IPS-18c (cell line): Measurements from ENCODE around the gene B3GNT8.
"Not testable (repeated sequence)": the region's sequence is repeated elsewhere in the genome, so short reads cannot be mapped to it uniquely, and the experiment has no call there.

Experiments used
- H3K4me3 ChIP-seq: 2 replicates; pipeline ENCODE4 v1.7.0; 2013; ENCODE audit warnings: low read depth, mild to moderate bottlenecking, low read length, moderate library complexity; ENCODE audit not compliant: insufficient read depth
- H3K9me3 ChIP-seq: one replicate; pipeline ENCODE4 v1.6.1; 2013; ENCODE audit warnings: mild to moderate bottlenecking, low read length, moderate library complexity; ENCODE audit not compliant: control insufficient read depth, insufficient read depth

B3GNT8 gene

GRCh38 chr19:41441321-41441945 lies 14.3 kb upstream of the B3GNT8 start:
- Histone ChIP-seq H3K9me3 (no peaks in the 10 kb centered on the region), H3K4me3 (no peak overlapping the region)

DNA sequence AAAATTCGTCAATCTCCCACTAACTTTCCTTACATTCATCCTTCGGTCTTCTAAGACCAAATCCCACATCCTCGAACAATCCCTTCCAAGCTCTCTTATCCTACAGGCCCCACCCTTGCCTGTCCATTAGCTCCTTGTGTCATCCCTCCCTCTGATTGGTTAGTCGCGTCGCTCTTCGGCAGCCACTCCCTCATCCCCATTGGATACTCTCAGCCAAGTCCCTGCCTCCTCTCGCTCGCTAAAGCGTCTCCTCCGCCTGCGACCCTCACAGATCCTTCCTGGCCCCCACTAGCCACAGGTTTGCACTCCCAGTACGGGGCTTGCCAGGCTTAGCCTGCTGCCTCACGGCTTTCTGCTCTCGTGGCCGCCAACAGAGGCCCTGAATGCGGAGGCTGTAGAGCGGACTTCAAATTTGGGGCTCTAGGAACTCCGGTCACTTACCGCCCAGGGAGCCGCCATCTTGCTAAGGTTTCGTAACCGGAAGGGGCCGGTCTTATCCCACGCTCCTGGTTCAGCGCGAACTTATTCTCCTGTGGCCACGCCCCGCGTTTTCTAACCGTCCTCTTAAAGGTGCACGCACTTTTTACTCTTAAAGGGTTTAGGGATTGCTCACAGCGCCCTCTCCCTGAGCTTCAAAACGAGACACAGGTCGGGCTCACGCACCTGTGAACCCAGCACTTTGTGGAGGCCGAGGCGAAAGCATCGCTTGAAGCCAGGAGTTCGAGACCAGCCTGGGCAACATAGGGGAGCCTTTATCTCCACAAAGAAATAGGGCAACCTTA lies 12.5 kb upstream of the B3GNT8 start, which contains the start of gene DMAC2:
DMAC2 (minus strand) TSS at position 472 of the 782 bp plus-strand sequence; CDS start at position 459, 13 bp downstream.
- Histone ChIP-seq H3K9me3 (no peaks in the 10 kb centered on the region), H3K4me3 (peak within 1 kb of the TSS; percentile 100)

- H3K9me3 ChIP-seq: no peaks in the 10 kb centered on the region
- no peak overlapping the region for H3K4me3 ChIP-seq
These were observed 10.9 kb upstream of the B3GNT8 start for GRCh38 chr19:41437944-41438574.

- Histone ChIP-seq H3K9me3 (no peaks in the 10 kb centered on the region), H3K4me3 (no peak overlapping the region)
These were observed 9.4 kb upstream of the B3GNT8 start for GRCh38 chr19:41436674-41436951.

GRCh38 chr19:41435936-41436673 lies 8.9 kb upstream of the B3GNT8 start:
- H3K4me3 ChIP-seq: no peak overlapping the region
- no peaks in the 10 kb centered on the region for H3K9me3 ChIP-seq

- H3K4me3 ChIP-seq, H3K9me3 ChIP-seq: not testable (repeated sequence)
These were observed 8.2 kb upstream of the B3GNT8 start for GRCh38 chr19:41435376-41435775.

DNA sequence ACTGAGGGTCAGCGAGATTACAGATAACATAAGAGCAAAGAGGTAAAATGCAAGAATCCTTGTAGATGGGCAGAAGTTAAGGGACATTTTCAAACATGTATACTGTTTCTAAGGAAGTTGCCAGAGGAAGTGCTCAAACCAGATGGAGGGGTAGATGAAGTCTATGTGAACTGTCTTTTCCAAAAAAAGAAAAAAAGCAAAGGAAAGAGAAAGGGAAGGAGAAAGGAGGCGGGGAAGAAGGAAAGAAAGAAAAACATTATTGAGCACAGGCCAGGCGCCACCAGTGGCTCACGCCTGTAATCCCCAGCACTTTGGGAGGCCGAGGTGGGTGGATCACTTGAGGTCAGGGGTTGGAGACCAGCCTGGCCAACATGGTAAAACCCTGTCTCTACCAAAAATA lies 7.3 kb upstream of the B3GNT8 start:
- no peaks in the 10 kb centered on the region for H3K9me3 ChIP-seq
- H3K4me3 ChIP-seq: no peak overlapping the region

DNA sequence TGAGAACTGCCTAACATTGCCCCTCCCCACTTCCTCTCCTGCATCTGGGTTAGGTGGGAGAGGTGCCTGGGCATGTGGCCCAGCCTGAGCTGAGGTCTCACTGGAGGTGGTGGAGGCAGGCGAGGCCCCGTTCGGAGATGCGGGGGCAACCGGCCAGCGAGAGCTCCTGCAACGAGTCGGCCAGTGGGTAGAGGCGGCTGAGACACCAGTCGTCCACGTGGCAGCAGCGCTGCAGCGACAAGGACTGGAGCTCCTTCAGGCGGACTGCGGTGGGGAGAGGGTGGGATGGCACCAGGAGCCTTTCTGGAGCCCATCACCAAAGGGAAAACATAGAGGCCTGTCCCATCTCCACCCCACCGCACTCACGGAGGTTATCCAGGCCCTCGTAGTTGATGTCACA lies 6.0 kb upstream of the B3GNT8 start:
- Histone ChIP-seq H3K9me3 (no peaks in the 10 kb centered on the region), H3K4me3 (no peak overlapping the region)

- Histone ChIP-seq H3K4me3 (no peak overlapping the region), H3K9me3 (no peaks in the 10 kb centered on the region)
These were observed 4.5 kb upstream of the B3GNT8 start for GRCh38 chr19:41431426-41432386.

- H3K4me3 ChIP-seq: no peak overlapping the region
- no peaks in the 10 kb centered on the region for H3K9me3 ChIP-seq
These were observed 3.7 kb upstream of the B3GNT8 start for GRCh38 chr19:41430922-41431321.

GRCh38 chr19:41428481-41428859 lies 1.3 kb upstream of the B3GNT8 start:
- Histone ChIP-seq H3K4me3 (peak overlapping the region; percentile 58), H3K9me3 (no peaks in the 10 kb centered on the region)

DNA sequence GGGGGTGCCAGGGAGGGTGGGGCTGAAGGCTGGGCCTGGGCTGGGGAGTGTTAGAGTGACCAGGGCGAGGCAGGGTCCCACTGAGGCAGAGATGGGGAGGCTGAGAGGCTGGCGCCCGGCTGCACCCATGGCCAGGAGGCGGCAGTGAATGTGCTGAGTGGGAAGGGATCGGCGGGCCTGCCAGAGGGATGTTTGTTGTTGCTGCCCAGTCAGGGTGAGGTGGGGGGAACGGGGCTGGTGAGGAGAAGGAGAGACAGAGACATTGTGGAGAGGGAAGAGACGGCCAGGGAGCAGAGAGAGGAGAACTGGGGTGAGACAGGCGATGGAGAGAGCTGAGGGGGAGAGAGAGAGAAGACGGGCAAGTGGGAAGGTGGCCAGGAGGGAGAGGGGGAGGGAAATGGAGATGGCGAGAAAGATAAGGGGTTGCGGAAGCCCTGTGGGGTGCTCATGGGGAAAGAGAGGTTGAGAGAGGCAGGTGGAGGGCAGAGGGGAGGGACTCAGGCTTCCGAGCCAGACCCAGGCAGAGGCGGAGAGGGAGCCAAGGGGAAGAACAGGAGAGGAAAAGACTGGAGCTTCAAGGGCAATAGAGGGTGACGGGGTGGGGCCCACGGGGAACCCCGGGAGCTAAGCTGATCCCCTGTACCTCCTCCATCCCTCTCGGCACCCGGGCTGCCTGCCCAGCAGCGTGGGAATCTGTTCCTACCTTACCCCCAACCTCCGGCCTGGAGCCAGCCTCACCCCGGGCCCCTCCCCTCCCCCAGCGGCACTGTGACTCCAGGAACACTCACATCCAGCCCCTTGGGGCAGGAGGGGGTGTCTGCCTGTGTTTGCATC lies 690 bp upstream of the B3GNT8 start:
- Histone ChIP-seq H3K9me3 (no peaks in the 10 kb centered on the region), H3K4me3 (peak overlapping the region; percentile 58)

- H3K9me3 ChIP-seq: no peaks in the 10 kb centered on the region
- peak overlapping the region; percentile 40; the same call in 1 of the 2 replicates for H3K4me3 ChIP-seq
These were observed 895 bp downstream of the B3GNT8 start for GRCh38 chr19:41426116-41426841.

DNA sequence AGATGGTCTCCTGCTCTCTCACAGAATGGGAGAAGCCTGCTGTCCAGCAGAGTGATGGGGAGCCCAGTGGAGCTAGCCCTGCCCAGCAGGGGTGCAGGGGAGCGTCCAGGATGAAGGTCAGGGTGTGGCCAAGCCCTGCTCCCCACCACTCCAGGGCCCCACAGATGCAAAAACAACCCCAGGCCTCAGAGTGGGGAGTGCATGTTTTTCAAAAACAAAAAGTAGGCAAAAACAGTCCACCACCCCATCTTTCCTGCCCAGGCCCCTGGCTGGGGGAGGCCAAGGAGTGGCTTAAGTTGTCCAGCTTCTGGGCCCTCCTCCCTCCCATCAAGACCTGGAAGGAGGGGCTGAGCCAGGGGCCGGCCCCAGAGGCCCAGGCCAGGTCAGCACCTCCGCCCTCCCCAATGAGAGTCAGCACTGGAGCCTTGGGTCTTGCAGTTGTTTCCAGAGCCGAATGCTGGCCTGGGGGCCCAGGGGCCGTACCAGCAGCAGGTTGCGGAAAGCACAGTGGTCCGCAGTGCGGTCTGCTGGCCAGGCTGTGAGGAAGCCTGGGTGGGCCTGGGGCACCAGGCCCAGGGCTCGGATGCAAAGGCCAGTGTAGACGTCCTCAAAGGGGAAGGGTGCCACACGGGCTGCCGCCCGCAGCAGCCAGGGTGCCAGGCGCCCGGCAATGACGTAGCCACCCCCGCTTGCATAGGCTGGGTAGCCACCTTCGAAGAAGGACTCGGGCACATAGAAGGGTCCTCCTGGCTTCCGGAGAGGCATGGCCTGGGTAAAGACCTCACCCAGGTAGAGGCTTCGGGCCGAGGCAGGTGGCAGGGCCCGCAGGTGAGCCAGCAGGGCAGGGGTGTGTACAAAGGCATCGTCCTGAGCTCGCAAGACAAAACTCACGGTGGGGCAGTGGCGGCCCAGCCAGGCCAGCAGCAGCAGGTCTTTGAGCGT lies 1.7 kb downstream of the B3GNT8 start:
- no peak overlapping the region for H3K4me3 ChIP-seq
- no peaks in the 10 kb centered on the region for H3K9me3 ChIP-seq
